SU-DHL-6 (cell line): ENCODE data around the gene ESRP2.

Experiments
- H2AFZ ChIP-seq: fragments of 200-600 bp; sonication (generic); 2 replicates; pipeline ENCODE4 v1.6.1; 2014; ENCODE audit warnings: low read depth, mild to moderate bottlenecking, moderate library complexity, mixed read lengths, antibody characterized with exemption, low read length; ENCODE audit not compliant: severe bottlenecking
- H3F3A ChIP-seq: fragments of 200-600 bp; shearing (Covaris generic); 2 replicates; pipeline ENCODE4 v1.6.0; 2016; ENCODE audit warnings: antibody characterized with exemption, mild to moderate bottlenecking; ENCODE audit not compliant: insufficient read depth
- H3K27ac ChIP-seq: fragments of 200-600 bp; sonication (generic); 2 replicates; pipeline ENCODE4 v1.5.1; 2016; ENCODE audit warnings: low read depth, mild to moderate bottlenecking, low read length, moderate library complexity, mixed read lengths
- H3K27me3 ChIP-seq: fragments of 200-600 bp; sonication (generic), shearing (Covaris generic); 2 replicates; pipeline ENCODE4 v1.6.0; 2014; ENCODE audit warnings: mild to moderate bottlenecking, low read length
- H3K36me3 ChIP-seq: fragments of 200-600 bp; sonication (generic); 2 replicates; pipeline ENCODE4 v1.6.1; 2014; ENCODE audit warnings: mild to moderate bottlenecking, low read length, mixed read lengths
- H3K4me2 ChIP-seq: fragments of 300-600, 200-600 bp; shearing (Covaris generic), sonication (generic); 2 replicates; pipeline ENCODE4 v1.6.0; 2014; ENCODE audit warnings: low read length, low read depth, mild to moderate bottlenecking; ENCODE audit not compliant: poor library complexity, severe bottlenecking
- H3K4me3 ChIP-seq: fragments of 200-600 bp; sonication (generic); 2 replicates; pipeline ENCODE4 v1.5.1; 2014; ENCODE audit warnings: antibody characterized with exemption, low read length, mild to moderate bottlenecking, mixed read lengths; ENCODE audit not compliant: insufficient read depth, poor library complexity, severe bottlenecking
- H3K79me2 ChIP-seq: fragments of 200-600 bp; sonication (generic); 2 replicates; pipeline ENCODE4 v1.6.1; 2014; ENCODE audit warnings: mild to moderate bottlenecking, low read length, moderate library complexity; ENCODE audit not compliant: insufficient read depth
- H3K9ac ChIP-seq: fragments of 200-600 bp; sonication (generic); 2 replicates; pipeline ENCODE4 v1.7.0; 2014; ENCODE audit warnings: mild to moderate bottlenecking, low read length
- H3K9me2 ChIP-seq: fragments of 200-600 bp; sonication (generic); replicated peaks from 2 replicates; pipeline ENCODE4 v1.6.1; 2014; ENCODE audit warnings: low read length; ENCODE audit not compliant: insufficient read depth
- H3K9me3 ChIP-seq: fragments of 200-600 bp; sonication (generic); 2 replicates; pipeline ENCODE4 v1.6.1; 2014; ENCODE audit warnings: low read length, mixed read lengths; ENCODE audit not compliant: insufficient read depth
- H4K20me1 ChIP-seq: fragments of 200-600 bp; sonication (generic); 2 replicates; pipeline ENCODE4 v1.6.1; 2014; ENCODE audit warnings: low read depth, mild to moderate bottlenecking, antibody characterized with exemption, low read length, moderate library complexity, mixed read lengths
- CTCF ChIP-seq: fragments of 200-600 bp; sonication (generic); IDR thresholded peaks from one replicate; pipeline ENCODE4 v1.5.1; 2017; ENCODE audit warnings: antibody characterized with exemption, mild to moderate bottlenecking, low read length, moderate library complexity; ENCODE audit not compliant: insufficient read depth, poor library complexity, severe bottlenecking
- EZH2phosphoT487 ChIP-seq: fragments of 200-600 bp; sonication (generic), shearing (Covaris generic); conservative IDR thresholded peaks from 2 replicates; pipeline ENCODE4 v1.6.1; 2018; ENCODE audit warnings: mild to moderate bottlenecking, antibody characterized with exemption, low read length, moderate library complexity, mixed read lengths

Gene ESRP2

GRCh38 chr16:68281368-68282063, 45.6 kb upstream of the ESRP2 start:
- Histone ChIP-seq H3K9ac (peak overlapping the region; percentile 6), H3K79me2 (peaks cover 56% of the 10 kb centered on the region), H3K4me2 (peak overlapping the region; percentile 85), H3K27ac (peak overlapping the region; percentile 98), H2AFZ (no peak overlapping the region), H3F3A (peaks cover 55% of the 10 kb centered on the region), H3K4me3 (no peak overlapping the region), H3K9me3 (no peaks in the 10 kb centered on the region), H4K20me1 (no peaks in the 10 kb centered on the region), H3K36me3 (no peaks in the 10 kb centered on the region), H3K27me3 (no peaks in the 10 kb centered on the region), H3K9me2 (no peaks in the 10 kb centered on the region)
- TF ChIP-seq CTCF: no peak
- TF ChIP-seq EZH2phosphoT487: no peak

- Histone ChIP-seq H3K79me2 (peaks cover 51% of the 10 kb centered on the region), H2AFZ (no peak overlapping the region), H3F3A (peaks cover 55% of the 10 kb centered on the region), H3K4me3 (no peak overlapping the region), H3K36me3 (0 out of 2 replicates have a peak, but pooled peaks cover under 1% of the 10 kb centered on the region), H3K9me3 (no peaks in the 10 kb centered on the region), H3K9ac (peak overlapping the region; percentile 31), H3K9me2 (no peaks in the 10 kb centered on the region), H3K4me2 (peak overlapping the region; percentile 74), H4K20me1 (no peaks in the 10 kb centered on the region), H3K27ac (peak overlapping the region; percentile 98), H3K27me3 (no peaks in the 10 kb centered on the region)
- TF ChIP-seq EZH2phosphoT487: no peak
- no peak for TF ChIP-seq CTCF
Measured at GRCh38 chr16:68279726-68280558, 44.0 kb upstream of the ESRP2 start.

- Histone ChIP-seq H2AFZ (no peak overlapping the region), H3K79me2 (peaks cover 73% of the 10 kb centered on the region), H3K4me2 (peak overlapping the region; percentile 23), H3K27ac (peak overlapping the region; percentile 79), H3K9me3 (no peaks in the 10 kb centered on the region), H3K9me2 (no peaks in the 10 kb centered on the region), H3F3A (peaks cover 19% of the 10 kb centered on the region), H4K20me1 (no peaks in the 10 kb centered on the region), H3K9ac (0 out of 2 replicates have a peak overlapping the region, but pooled peaks have one; percentile 8), H3K4me3 (no peak overlapping the region), H3K36me3 (0 out of 2 replicates have a peak, but pooled peaks cover 6% of the 10 kb centered on the region), H3K27me3 (no peaks in the 10 kb centered on the region)
- no peak for TF ChIP-seq CTCF
- TF ChIP-seq EZH2phosphoT487: no peak
Measured at GRCh38 chr16:68276223-68276622, 40.3 kb upstream of the ESRP2 start.
